LHCN-M2 (cell line): ENCODE measurements around the gene POLR2H. TPM values are rescaled to one million over a fixed set of nuclear protein-coding genes. Genes with fewer than 3 reads are reported as not detected.

Source experiments
- DNase-seq: peaks from one replicate; pipeline ENCODE4 v3.0.0-alpha.2; 2012; ENCODE audit warnings: low read depth
- total RNA-seq: library from RNA; depleted of rRNA; stranded (reverse); fragments of >200 nt; gene quantifications from 2 replicates; pipeline ENCODE4 v1.2.3, GENCODE V29; 2014; rRNA removed

The POLR2H gene
- total RNA-seq, 1 experiment from 2014 or later: 116 TPM

- no peak for DNase-seq
These were observed 25.7 kb downstream of the POLR2H start for GRCh38 chr3:184387174-184387714.

GRCh38 chr3:184388164-184388935 is 26.8 kb downstream of the POLR2H start:
- no peak for DNase-seq

GRCh38 chr3:184388936-184389230 is 27.4 kb downstream of the POLR2H start:
- no peak for DNase-seq

GRCh38 chr3:184389384-184389783 is 27.9 kb downstream of the POLR2H start:
- no peak for DNase-seq

GRCh38 chr3:184389935-184390528 is 28.5 kb downstream of the POLR2H start:
- DNase-seq: no peak

DNA sequence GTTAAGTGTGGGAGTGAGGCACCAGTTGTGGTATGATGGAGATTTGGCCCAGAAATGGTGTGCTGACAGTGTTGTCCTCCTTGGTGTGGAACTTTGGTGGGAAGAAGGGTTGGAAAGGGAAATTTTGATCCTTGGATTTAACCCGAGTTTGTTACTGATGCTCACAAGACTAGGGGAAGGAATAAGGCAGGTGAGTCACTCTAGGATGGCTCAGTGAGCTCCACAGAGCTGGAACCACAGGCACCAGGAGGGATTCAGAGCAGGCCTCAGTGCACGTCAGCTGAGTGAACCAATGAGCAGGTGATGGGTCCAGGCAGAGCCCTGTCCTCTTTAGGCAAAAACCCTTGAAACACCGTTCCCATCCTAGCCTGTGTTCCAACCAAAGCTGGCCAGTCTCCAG is 29.8 kb downstream of the POLR2H start:
- DNase-seq: no peak

- DNase-seq: peak; percentile 38
These were observed 33.8 kb downstream of the POLR2H start for GRCh38 chr3:184395320-184395660.

- peak; percentile 71 for DNase-seq
These were observed 37.9 kb downstream of the POLR2H start for GRCh38 chr3:184399410-184399809.

- DNase-seq: no peak
These were observed 43.8 kb downstream of the POLR2H start for GRCh38 chr3:184405075-184406030.

DNA sequence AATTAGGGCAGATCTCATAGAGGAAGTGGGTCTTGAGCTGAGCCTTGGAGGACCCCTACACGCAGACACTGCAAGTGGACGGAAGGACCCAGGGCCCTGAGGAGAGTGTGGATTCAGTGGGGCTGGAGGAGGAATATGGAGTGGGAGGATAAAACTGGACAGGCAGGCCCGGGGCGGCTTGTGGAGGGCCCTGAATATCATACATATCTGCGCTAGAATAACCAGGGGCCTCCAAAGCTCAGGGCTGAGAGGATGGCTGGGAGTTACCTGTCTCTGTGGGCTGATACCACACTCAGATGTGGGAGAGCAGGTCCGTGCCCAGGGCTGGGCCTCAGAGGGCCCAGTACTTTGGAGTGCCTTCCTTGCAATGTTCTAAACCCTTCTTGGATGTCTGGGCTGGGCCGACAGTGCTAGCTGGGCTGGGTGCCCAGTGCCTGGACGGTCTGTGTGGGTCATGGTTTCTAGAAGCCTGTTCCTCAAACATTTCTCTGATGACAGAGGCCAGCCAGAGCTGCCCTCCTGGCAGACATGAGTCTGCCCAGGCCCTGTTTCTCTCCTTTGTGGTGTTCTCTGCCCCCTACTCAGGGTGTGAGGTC is 47.9 kb downstream of the POLR2H start:
- DNase-seq: no peak

DNA sequence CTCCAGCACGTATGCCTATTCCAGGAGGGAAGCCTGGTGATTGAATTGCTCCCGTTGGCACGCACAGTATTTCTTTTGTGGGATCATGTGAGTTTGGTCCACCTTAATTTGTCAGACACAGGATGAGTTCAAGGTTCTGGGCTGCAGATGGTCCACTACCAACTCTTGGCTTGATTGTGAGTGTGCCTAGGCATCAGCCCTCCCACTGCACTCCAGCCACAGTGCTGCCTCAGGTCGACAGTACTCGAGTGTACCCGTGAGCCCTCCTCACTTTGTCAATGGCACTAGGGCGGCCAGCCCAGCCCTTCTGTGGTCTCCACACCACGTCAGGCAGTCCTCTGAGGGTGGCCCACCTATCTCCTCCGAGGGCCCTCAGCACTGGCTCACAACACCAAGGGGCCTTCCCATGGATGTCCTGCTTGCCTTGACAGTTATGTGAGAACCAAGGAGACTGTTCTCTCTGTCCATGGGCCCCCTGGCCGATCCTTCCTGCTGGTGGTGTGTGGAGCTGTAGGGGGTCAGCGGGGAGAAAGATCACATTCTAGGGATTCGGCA is 48.5 kb downstream of the POLR2H start:
- no peak for DNase-seq

- no peak for DNase-seq
These were observed 53.1 kb downstream of the POLR2H start for GRCh38 chr3:184414418-184415202.

- no peak for DNase-seq
These were observed 53.6 kb downstream of the POLR2H start for GRCh38 chr3:184415203-184415490.

GRCh38 chr3:184417619-184418327 is 56.3 kb downstream of the POLR2H start:
- DNase-seq: peak; percentile 74

Other genes starting within 250 kb of the POLR2H start
- gene EIF2B5, start 226.4 kb upstream of the POLR2H start, total RNA-seq: 35.4 and 40.8 TPM in 2 replicates
- 50.1 and 63.5 TPM in 2 replicates for gene DVL3, start 206.3 kb upstream of the POLR2H start, total RNA-seq
- 569 and 621 TPM in 2 replicates for gene AP2M1, start 186.9 kb upstream of the POLR2H start, total RNA-seq
- 34.8 and 45.4 TPM in 2 replicates for gene ABCF3, start 175.5 kb upstream of the POLR2H start, total RNA-seq
- not detected in 2 replicates for gene VWA5B2, start 132.1 kb upstream of the POLR2H start, total RNA-seq
- 71.4 and 77.7 TPM in 2 replicates for gene ALG3, start 112.7 kb upstream of the POLR2H start, total RNA-seq
- 2.9 and 5.2 TPM in 2 replicates for gene EEF1AKMT4, start 112.0 kb upstream of the POLR2H start, total RNA-seq
- 0.69 TPM in 1 of 2 replicates, not detected in the other for gene CAMK2N2, start 100.2 kb upstream of the POLR2H start, total RNA-seq
- not detected in 2 replicates for gene ECE2, start 85.7 kb upstream of the POLR2H start, total RNA-seq
- gene PSMD2, start 62.5 kb upstream of the POLR2H start, total RNA-seq: 623 and 688 TPM in 2 replicates
- 302 and 321 TPM in 2 replicates for gene EIF4G1, start 47.1 kb upstream of the POLR2H start, total RNA-seq
- 7.1 and 7.6 TPM in 2 replicates for gene FAM131A, start 24.1 kb upstream of the POLR2H start, total RNA-seq
- 4.4 and 5.9 TPM in 2 replicates for gene CLCN2, start 105 bp upstream of the POLR2H start, total RNA-seq
- not detected in 2 replicates for gene THPO, start 16.5 kb downstream of the POLR2H start, total RNA-seq
- 0.11 and 1.7 TPM in 2 replicates for gene CHRD, start 18.3 kb downstream of the POLR2H start, total RNA-seq
- gene EPHB3, start 200.1 kb downstream of the POLR2H start, total RNA-seq: 2.5 and 4.2 TPM in 2 replicates